Glomerular visceral epithelial cell (primary cell): ENCODE data around the gene INPP5A.
A peak's percentile ranks its signal among the peaks of the same experiment; 100 is the strongest.
"Not testable (repeated sequence)": the region's sequence is repeated elsewhere in the genome, so short reads cannot be mapped to it uniquely, and the experiment has no call there.

Experiments used
- DNase-seq: peaks from one replicate; pipeline ENCODE4 v3.0.0-alpha.2; 2016; ENCODE audit errors: extremely low spot score

INPP5A gene

DNA sequence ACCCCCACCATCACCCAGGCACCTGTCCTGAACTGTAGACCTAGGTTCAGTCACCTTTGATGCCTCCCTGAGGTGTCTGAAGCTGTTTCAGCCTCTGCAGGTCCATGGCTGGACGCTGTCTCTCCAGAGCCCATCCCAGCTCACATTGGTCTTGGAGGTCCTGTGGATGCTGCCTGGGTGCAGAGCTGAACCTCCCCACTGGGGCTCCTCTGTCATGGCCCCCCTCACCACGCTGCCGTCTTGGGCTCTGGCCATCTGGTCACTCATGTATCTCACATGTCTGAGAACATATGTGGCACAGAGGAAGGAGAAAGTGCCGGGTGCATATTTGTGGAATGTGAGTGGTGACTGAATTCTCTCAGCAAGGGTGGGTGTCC is 139.5 kb downstream of the INPP5A start:
- no peak for DNase-seq

GRCh38 chr10:132677473-132678227 is 140.1 kb downstream of the INPP5A start:
- no peak for DNase-seq

DNA sequence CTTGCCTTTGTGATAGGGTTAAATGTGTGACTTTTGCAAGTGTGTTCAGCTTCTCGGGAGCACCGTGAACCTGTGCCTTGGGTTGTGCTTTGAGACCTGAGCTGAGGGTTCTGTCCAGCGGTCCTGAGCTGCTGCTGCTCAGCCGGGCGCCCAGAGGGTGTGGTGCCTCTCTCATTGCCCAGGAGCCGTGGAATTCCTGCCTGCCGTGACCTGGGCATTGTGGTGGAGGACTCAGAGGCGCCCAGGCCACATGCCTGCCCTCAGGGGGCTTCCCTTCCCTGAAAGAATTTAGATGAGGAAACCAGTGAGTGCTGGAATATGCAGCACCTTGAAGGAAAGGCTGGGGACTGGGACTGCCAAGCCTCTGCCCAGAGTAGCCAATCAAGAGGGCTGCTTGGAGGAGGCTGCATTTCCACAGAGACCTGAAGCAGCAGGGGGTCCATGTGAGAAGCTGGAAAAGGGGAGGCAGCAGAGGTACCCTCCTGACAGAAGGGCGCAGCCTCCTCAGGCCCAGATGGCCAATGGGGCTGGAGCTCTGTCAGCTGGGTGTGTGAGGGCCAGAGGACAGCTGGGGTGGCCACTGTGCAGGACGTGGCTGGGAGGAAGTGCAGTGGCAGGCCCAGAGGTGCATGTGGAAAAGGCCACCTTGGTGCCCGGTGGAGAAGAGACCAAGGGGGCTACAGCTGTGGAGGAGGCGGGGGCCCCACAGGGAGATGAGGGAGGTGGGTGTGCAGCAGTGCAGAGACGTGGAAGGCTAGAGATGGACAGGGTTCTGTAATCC is 141.0 kb downstream of the INPP5A start:
- no peak for DNase-seq

DNA sequence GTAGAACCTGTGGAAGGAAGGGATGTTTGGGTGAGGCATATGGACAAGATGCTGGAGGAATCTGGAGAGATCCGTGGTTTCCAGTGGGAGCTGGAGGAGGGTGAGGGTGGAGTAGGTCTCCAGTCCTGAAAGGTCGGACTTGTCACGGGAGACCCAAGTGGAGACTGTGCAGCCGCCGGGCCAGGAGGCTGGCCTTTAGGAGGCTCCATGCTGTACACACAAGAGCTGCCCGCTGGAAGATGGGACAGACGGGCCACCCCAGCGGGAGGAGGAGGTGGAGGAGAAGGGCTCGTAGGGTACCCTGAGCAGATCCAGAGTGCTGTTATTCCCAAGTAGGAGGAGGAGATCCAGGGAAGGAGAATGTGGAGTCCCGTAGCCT is 141.6 kb downstream of the INPP5A start:
- no peak for DNase-seq

DNA sequence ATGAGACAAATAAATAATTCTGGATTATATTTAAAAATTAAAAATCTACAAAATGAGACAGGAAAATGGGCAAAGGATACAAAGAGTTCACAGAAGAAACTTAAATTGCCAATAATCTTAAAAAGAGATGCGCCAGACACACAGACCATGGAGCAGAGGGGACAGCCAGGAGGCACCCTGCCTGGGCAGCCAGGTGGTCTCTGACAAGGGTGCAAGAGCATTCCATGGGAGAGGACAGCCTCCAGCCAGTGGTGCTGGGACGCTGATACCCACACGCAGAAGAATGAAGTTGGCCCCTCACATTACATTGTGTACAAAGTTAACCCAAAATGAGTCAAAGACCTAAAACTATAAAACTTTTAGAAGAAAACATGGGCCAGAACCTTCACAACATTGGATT is 142.1 kb downstream of the INPP5A start:
- DNase-seq: no peak

DNA sequence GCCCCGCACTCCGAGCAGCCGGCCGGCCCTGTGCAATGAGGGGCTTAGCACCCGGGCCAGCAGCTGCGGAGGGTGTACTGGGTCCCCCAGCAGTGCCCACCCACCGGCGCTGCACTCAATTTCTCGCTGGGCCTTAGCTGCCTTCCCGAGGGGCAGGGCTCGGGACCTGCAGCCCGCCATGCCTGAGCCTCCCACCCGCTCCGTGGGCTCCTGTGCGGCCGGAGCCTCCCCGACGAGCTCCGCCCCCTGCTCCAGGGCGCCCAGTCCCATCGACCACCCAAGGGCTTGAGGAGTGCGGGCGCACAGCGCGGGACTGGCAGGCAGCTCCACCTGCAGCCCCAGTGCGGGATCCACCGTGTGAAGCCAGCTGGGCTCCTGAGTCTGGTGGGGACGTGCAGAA is 143.2 kb downstream of the INPP5A start:
- not testable (repeated sequence) for DNase-seq

GRCh38 chr10:132681858-132682755 is 144.5 kb downstream of the INPP5A start:
- DNase-seq: no peak

- peak; percentile 54 for DNase-seq
Measured at GRCh38 chr10:132684164-132684891, 146.7 kb downstream of the INPP5A start.

DNA sequence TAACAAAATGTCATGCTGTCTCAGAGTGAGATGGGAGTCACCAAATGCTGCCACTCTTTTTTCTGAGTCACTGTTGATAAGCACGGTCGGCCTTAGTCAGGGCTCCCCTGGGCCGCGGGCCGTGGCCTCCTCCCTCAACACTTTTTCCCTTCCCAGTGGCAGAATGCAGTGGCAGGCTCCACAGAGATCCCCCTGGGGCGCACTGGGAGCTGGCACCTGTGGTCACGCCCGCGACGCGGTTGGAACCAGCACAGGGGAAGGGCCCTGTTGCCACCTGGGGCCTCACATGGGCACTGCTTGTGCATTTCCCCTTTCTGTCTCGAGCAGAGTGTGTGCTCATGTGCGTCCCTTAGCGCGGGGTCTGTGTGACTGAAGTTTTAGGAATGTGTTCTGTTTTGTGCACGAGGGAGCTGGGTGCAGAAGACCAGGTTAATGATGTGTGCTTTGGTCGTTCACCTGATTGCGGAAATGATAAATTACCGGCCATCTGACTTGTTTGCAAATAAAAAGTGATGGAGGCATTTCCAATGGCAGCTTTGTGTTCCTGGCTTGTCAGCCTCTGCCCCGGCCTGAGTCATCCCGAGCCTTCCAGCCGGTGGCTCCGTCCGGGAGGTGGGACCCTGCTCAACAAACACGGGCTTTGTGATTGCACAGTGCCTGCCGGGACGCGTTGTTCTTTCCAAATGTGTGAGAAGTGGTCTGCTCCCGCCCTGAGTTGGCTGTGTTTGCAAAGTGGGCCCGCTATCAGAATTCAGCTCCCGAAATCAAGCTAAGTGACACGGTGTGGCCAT is 147.7 kb downstream of the INPP5A start:
- peak; percentile 36 for DNase-seq

GRCh38 chr10:132685921-132686680 is 148.5 kb downstream of the INPP5A start:
- no peak for DNase-seq

- DNase-seq: no peak
Measured at GRCh38 chr10:132687181-132687892, 149.8 kb downstream of the INPP5A start.

GRCh38 chr10:132687893-132688579 is 150.4 kb downstream of the INPP5A start:
- DNase-seq: no peak

- DNase-seq: no peak
Measured at GRCh38 chr10:132688580-132689420, 151.2 kb downstream of the INPP5A start.

GRCh38 chr10:132689721-132690360 is 152.3 kb downstream of the INPP5A start:
- no peak for DNase-seq

DNA sequence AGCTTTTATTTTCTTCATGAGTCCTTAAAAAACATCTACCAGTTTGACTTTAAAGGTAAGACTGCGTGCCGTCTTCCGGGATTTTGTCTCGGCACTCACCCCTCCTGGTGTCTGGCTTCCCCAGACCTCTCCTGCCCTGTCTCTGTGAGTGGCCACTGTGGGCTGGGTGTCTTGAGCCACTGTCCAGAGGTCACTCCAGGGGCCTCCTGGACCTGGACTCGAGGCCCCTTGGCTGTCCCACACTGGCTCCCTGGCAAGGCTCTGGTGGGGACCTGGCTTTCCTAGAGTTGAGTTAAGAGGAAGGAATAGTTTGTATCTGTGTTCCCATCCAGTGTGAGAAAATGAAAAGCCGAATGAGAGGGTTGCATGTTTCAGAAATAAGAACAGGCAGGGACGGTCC is 152.8 kb downstream of the INPP5A start:
- no peak for DNase-seq

- no peak for DNase-seq
Measured at GRCh38 chr10:132690821-132691610, 153.4 kb downstream of the INPP5A start.
